Adrenal gland (tissue), 12 donors: ENCODE data around the gene ALCAM. TPM values are rescaled to one million over a fixed set of nuclear protein-coding genes. Genes with fewer than 3 reads are reported as not detected.

Experiments used
- DNase-seq, 7 donors: peaks; one replicate each; pipeline ENCODE4 v3.0.0-alpha.2; 2019 to 2020
- H3K27ac ChIP-seq, 5 donors: fragments of 200-600 bp; sonication (generic) in 4 of 5; 1 replicate in 3 of 5; 2 replicates in 2 of 5; pipeline versions ENCODE4 v1.5.1 to v1.8.0; 2016 to 2020; ENCODE audit warnings: mild to moderate bottlenecking in 1 of 5
- H3K27me3 ChIP-seq: fragments of 200-600 bp; 2 replicates; pipeline ENCODE4 v1.8.0; 2021
- H3K36me3 ChIP-seq, 2 donors: fragments of 200-600 bp; replicated peaks in 1 of 2; 1 replicate in 1 of 2; 2 replicates in 1 of 2; pipeline versions ENCODE4 v1.5.1 to v1.8.0; 2018 to 2022
- H3K4me1 ChIP-seq, 2 donors: fragments of 200-600 bp; replicated peaks in 1 of 2; 1 replicate in 1 of 2; 2 replicates in 1 of 2; pipeline versions ENCODE4 v1.5.1 to v1.8.0; 2018 to 2021
- H3K4me3 ChIP-seq, 4 donors: fragments of 200-600 bp; sonication (generic) in 3 of 4; one replicate each; pipeline ENCODE4 v1.5.1; 2016 to 2018
- H3K9me3 ChIP-seq, 3 donors: fragments of 200-600 bp; sonication (generic) in 1 of 3; replicated peaks in 1 of 3; 1 replicate in 2 of 3; 2 replicates in 1 of 3; pipeline versions ENCODE4 v1.5.1 to v1.8.0; 2016 to 2021
- POLR2A ChIP-seq, 2 donors: fragments of 450-650 bp; IDR thresholded peaks; one replicate each; pipeline ENCODE4 v1.6.1; 2017; ENCODE audit warnings: antibody characterized with exemption in 2 of 2, mild to moderate bottlenecking in 2 of 2, moderate library complexity in 1 of 2
- WGBS, 4 donors: extraction: QIAGEN DNeasy Blood & Tissue Kit in 2 of 4; methylation state at CpG; one replicate each; pipeline versions ENCODE4 v1.1.5 to v1.1.7; 2013 to 2017; 5-methylcytosine and 5-hydroxymethylcytosine counted together
- intact Hi-C, 2 donors: fragments of 100-400 bp; cut with DNase I; formaldehyde crosslinking; loops; one replicate each; pipeline versions ENCODE4 v1.14.1 to v1.15.0; 2022 to 2023
- polyA plus RNA-seq, 3 donors: library from polyadenylated mRNA; stranded (reverse); fragments of 200-250 nt in 2 of 3; fragments of 350-450 nt in 1 of 3; fragmentation: Illumina TruSeq in 1 of 3; extraction: RNeasy Lipid Tissue Mini Kit (QIAGEN cat#74804) in 1 of 3; gene quantifications; one replicate each; pipeline ENCODE4 v1.2.3, GENCODE V29; 2013 to 2014
- total RNA-seq, 9 donors: library from RNA; depleted of rRNA in 4 of 9; stranded (reverse); fragments of >200 nt in 4 of 9; fragments of 120-200 nt in 1 of 9; fragmentation: NEBNext Ultra II Directional in 1 of 9; extraction: Animal tissue kit (Norgen Biotek cat#: 25700) in 1 of 9; gene quantifications; one replicate each; pipeline versions ENCODE4 v1.1.0 to v1.2.4, GENCODE V29; 2013 to 2023
- TF ChIP-seq, protein P1 (sequence below), 6 experiments: fragments of 450-650 bp in 4 of 6; fragments of 200-600 bp in 2 of 6; sonication (generic) in 1 of 6; IDR thresholded peaks; 1 replicate in 5 of 6; 2 replicates in 1 of 6; pipeline versions ENCODE4 v1.5.1 to v1.8.0; 2016 to 2021; ENCODE audit warnings: antibody characterized with exemption in 6 of 6, mild to moderate bottlenecking in 2 of 6, moderate library complexity in 1 of 6
- donor health status: healthy with polysubstance abuse.
- donor health status: Bipolar disorder and iron deficiency.
- donor health status: DM: yes; HTN: yes; CAD: no.
- donor health status: DM: no; HTN: no; CAD: no.
- donor health status: DM: no; HTN: no; CAD: no.
- donor health status: DM: yes; HTN: yes; CAD: no.

The ALCAM gene
- total and polyA plus RNA-seq, 12 donors: 9.1 to 64.1 (median 23.9) TPM

DNA sequence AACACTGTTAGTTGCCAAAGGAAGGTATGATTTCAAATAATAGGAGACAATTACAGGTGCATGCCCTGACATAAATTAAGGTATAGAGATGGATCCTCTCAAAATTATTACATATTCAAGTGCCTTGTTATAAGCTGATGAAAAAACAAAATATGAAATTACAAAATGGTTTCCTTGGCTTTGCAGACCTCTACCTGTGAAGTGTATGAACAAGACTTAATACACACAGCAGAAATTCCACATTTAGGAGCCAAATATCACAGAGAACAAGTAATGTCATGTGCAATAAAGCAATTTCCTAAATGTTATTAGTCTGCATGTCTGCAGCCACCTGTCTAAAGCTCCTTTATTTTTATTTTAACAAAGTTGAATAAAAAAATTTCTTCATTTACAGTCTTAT, 151.5 kb downstream of the ALCAM start:
- Histone ChIP-seq H3K27me3 (no peaks in the 10 kb centered on the region), H3K9me3 (no peaks in the 10 kb centered on the region), H3K36me3 (no peaks in the 10 kb centered on the region), H3K4me3 (no peak overlapping the region), H3K27ac (no peak overlapping the region), H3K4me1 (no peaks in the 10 kb centered on the region)
- no peak for DNase-seq
- intact Hi-C loops: loop anchor here in 1 of 2 donors (10.0 kb wide), 1 partner anchor 143 kb away; no protein-coding TSS in a partner anchor
- no peak for TF ChIP-seq POLR2A (IDR thresholded peaks at IDR 0.05)
- TF ChIP-seq, protein P1, sequence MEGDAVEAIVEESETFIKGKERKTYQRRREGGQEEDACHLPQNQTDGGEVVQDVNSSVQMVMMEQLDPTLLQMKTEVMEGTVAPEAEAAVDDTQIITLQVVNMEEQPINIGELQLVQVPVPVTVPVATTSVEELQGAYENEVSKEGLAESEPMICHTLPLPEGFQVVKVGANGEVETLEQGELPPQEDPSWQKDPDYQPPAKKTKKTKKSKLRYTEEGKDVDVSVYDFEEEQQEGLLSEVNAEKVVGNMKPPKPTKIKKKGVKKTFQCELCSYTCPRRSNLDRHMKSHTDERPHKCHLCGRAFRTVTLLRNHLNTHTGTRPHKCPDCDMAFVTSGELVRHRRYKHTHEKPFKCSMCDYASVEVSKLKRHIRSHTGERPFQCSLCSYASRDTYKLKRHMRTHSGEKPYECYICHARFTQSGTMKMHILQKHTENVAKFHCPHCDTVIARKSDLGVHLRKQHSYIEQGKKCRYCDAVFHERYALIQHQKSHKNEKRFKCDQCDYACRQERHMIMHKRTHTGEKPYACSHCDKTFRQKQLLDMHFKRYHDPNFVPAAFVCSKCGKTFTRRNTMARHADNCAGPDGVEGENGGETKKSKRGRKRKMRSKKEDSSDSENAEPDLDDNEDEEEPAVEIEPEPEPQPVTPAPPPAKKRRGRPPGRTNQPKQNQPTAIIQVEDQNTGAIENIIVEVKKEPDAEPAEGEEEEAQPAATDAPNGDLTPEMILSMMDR (IDR thresholded peaks at IDR 0.05): no peak

DNA sequence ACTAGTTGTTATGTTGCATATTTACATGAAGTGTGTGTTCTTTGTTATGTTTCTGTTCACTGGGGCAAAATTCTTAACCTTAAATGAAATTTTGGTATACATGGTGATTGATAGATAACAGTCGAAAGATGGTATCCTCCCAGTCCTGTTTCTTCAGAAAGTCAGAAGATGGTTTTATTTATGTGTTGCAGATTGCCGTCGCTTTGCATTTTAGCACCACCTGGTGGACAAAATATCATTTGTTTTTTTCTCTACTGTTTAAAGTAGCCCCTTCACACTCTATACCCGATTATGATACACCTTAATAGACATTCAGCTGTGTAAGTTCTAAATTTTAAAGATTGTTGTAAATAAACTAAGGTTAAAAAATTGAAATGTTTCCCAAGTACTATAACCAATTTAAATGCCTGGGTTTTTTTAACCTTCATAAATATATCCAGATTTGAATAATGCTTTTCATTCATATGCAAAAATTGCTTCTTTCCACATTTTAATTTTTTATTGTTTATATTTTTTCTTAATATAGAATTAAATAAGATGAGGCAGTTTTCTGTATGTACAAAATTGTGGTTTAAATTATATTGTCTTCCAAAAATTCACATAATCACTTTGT, 152.2 kb downstream of the ALCAM start:
- peak in 1 of 7 donors; percentile 26 for DNase-seq

DNA sequence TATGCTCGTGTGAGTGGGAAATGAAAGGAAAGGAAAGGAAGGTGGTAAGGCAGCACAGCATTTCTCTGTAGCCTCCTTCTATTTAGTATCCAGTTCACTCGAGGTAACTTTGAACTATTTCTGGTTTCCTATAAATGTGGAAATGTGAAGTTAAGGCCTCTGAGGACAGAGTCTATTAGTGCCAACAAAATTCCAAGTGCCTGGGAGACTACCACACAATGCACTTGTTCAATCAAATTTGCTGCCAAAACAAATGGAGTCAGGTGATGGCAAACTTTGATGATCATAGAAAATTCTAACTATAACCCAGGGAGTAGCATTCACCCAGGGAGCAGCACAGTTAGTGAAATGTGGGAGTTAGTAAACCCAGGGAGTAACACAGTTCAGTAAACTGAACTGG, 155.1 kb downstream of the ALCAM start:
- DNase-seq: no peak
- Histone ChIP-seq H3K9me3 (no peaks in the 10 kb centered on the region), H3K27ac (no peak overlapping the region), H3K27me3 (no peaks in the 10 kb centered on the region), H3K4me3 (no peak overlapping the region), H3K36me3 (no peaks in the 10 kb centered on the region), H3K4me1 (no peaks in the 10 kb centered on the region)
- 77 to 85% (median 80%) methylated on average over 2 of the region's 2 CpGs for WGBS, 4 donors
- TF ChIP-seq, protein P1 (IDR thresholded peaks at IDR 0.05): no peak
- no peak for TF ChIP-seq POLR2A (IDR thresholded peaks at IDR 0.05)
- intact Hi-C loops: no loop called here

More for the DNA sequence above, 152.2 kb downstream of the ALCAM start:
- intact Hi-C loops: loop anchor here in 1 of 2 donors (10.0 kb wide), 1 partner anchor 144 kb away; no protein-coding TSS in a partner anchor
- Histone ChIP-seq H3K4me3 (no peak overlapping the region), H3K4me1 (no peaks in the 10 kb centered on the region), H3K27me3 (no peaks in the 10 kb centered on the region), H3K27ac (no peak overlapping the region), H3K9me3 (no peaks in the 10 kb centered on the region), H3K36me3 (no peaks in the 10 kb centered on the region)
- 1 to 3% (median 1%) methylated on average over 4 of the region's 4 CpGs for WGBS, 4 donors
- TF ChIP-seq POLR2A (IDR thresholded peaks at IDR 0.05): no peak
- TF ChIP-seq, protein P1 (IDR thresholded peaks at IDR 0.05): peak; percentile 46 to 76 (median 63)

DNA sequence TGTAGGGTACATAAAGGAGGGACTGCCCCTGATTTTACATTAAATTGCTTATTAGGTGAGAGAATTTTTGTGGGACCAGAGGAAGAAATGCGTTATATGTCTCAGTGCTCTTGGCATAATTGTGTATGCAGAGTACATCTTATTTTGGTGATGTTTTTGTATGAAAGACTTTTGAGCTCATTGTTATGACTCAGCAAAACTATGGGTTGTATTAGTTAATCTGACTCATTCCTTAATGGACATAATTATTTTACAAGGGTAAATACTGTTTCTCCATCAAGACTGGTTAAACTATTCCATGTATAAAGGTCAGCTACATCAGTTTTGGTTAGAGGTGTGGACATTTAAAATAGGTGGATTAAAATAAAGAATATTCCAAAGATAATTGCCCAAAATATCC, 156.8 kb downstream of the ALCAM start:
- H3K4me3 ChIP-seq: no peak overlapping the region
- H3K27me3 ChIP-seq: no peaks in the 10 kb centered on the region
- DNase-seq: no peak
- no peak overlapping the region for H3K27ac ChIP-seq
- no peak for TF ChIP-seq POLR2A (IDR thresholded peaks at IDR 0.05)
- TF ChIP-seq, protein P1 (IDR thresholded peaks at IDR 0.05): no peak
- WGBS, 4 donors: 95 to 100% (median 99%) methylated on average over 1 of the region's 1 CpG
- H3K4me1 ChIP-seq: no peaks in the 10 kb centered on the region
- H3K9me3 ChIP-seq: no peaks in the 10 kb centered on the region
- H3K36me3 ChIP-seq: no peaks in the 10 kb centered on the region
- intact Hi-C loops: no loop called here
